ENCODE data around the gene CENPM. TPM values are rescaled to one million over a fixed set of nuclear protein-coding genes. Genes with fewer than 3 reads are reported as not detected.

CENPM gene
- total and polyA plus RNA-seq, 2 donors (not counting 3 experiments of a cell fraction or from before 2014, with no cell fraction given): 34.5 to 37.4 TPM

- BruUV-seq (replicated peaks): no TSS peak
- intact Hi-C loops (cut with micrococcal nuclease): no loop called here
Measured at GRCh38 chr22:41951898-41952474, 5.0 kb upstream of the CENPM start, which contains the start of gene SMIM45. Gene SMIM45, plus strand, starts transcription at chr22:41952150.

GRCh38 chr22:41949297-41949965 is 2.5 kb upstream of the CENPM start:
- Histone ChIP-seq H3K27me3 (ENCODE audit: control insufficient read depth in 2 of 2, insufficient read depth in 2 of 2, low read length in 2 of 2) (no peaks in the 10 kb centered on the region), H3K4me2 (ENCODE audit: insufficient read depth, low read length) (no peak overlapping the region), H3K36me3 (ENCODE audit: control insufficient read depth in 2 of 2, extremely low read depth in 1 of 2, insufficient read depth in 2 of 2, low read length in 2 of 2) (no peaks in the 10 kb centered on the region), H3K4me1 (ENCODE audit: control insufficient read depth, extremely low read depth, insufficient read depth, low read length) (peaks cover 19% of the 10 kb centered on the region), H3K9me3 (replicated peaks; ENCODE audit: control insufficient read depth, insufficient read depth, low read length) (no peaks in the 10 kb centered on the region), H3K27ac (ENCODE audit: insufficient read depth, low read depth, low read length) (no peak overlapping the region), H2AFZ (ENCODE audit: low read depth, low read length) (no peak overlapping the region), H3K9ac (replicated peaks; ENCODE audit: extremely low read depth, insufficient read depth, low read length) (no peak overlapping the region), H4K20me1 (replicated peaks; ENCODE audit: control insufficient read depth, extremely low read depth, insufficient read depth, low read length) (no peaks in the 10 kb centered on the region), H3K9me1 (replicated peaks; ENCODE audit: control insufficient read depth, extremely low read depth, insufficient read depth, low read length) (no peaks in the 10 kb centered on the region), H3K79me2 (ENCODE audit: control insufficient read depth, insufficient read depth, low read length) (peaks cover 5% of the 10 kb centered on the region), H3K4me3 (replicated peaks in 1 of 3; ENCODE audit: insufficient read depth in 1 of 3, low read depth in 1 of 3, low read length in 3 of 3) (no peak overlapping the region)
- dilution Hi-C loops (cut with MboI; ENCODE audit: extremely low pct_ligation_motif_present, low sequenced_read_pairs) (no loop called here), intact Hi-C loops (cut with micrococcal nuclease) (no loop called here)
- FAIRE-seq (no peak), DNase-seq (ENCODE audit: low read depth, low spot score) (no peak)
- TF ChIP-seq GATA2 (IDR thresholded peaks at IDR 0.05; ENCODE audit: insufficient read depth, insufficient read length, low read depth, low read length) (no peak), FOS (IDR thresholded peaks at IDR 0.05; ENCODE audit: borderline replicate concordance, insufficient read depth, low read length) (no peak), MAX (IDR thresholded peaks at IDR 0.05; ENCODE audit: insufficient read depth, insufficient read length) (no peak), MYC (IDR thresholded peaks at IDR 0.05; ENCODE audit: low read depth, low read length) (no peak), POLR2A (IDR thresholded peaks at IDR 0.05; ENCODE audit: low read depth, low read length) (no peak), JUN (IDR thresholded peaks at IDR 0.05; ENCODE audit: borderline replicate concordance, insufficient read depth, insufficient read length, low read depth) (no peak), POLR2AphosphoS5 (IDR thresholded peaks at IDR 0.05; ENCODE audit: insufficient read depth, low read depth, low read length) (no peak), EZH2 (IDR thresholded peaks at IDR 0.05; ENCODE audit: borderline replicate concordance, low read depth, low read length, severe bottlenecking) (no peak), CTCF (IDR thresholded peaks at IDR 0.05; ENCODE audit: extremely low read depth in 1 of 2, insufficient read depth in 1 of 2, low read depth in 1 of 2, low read length in 2 of 2) (no peak)
- ChIA-PET POLR2A (no interaction called here), CTCF (interaction anchor here (0.9 to 2.0 kb wide), 2 partner anchors 9 to 13 kb away, joined by 3 to 7 read pairs; no protein-coding TSS in a partner anchor)
- no TSS peak for BruUV-seq (replicated peaks)

More at GRCh38 chr22:41951898-41952474, 5.0 kb upstream of the CENPM start, which contains the start of gene SMIM45:
- ChIA-PET POLR2A (no interaction called here), CTCF (interaction anchor here (0.8 to 1.0 kb wide), 2 partner anchors 11 to 255 kb away, joined by 3 to 6 read pairs; no protein-coding TSS in a partner anchor)
- no peaks in the 10 kb centered on the region for H3K9me3 ChIP-seq (replicated peaks; ENCODE audit: control insufficient read depth, insufficient read depth, low read length)
- no peaks in the 10 kb centered on the region for H3K4me1 ChIP-seq (ENCODE audit: control insufficient read depth, extremely low read depth, insufficient read depth, low read length)
- no peak within 1 kb of the TSS for H3K27ac ChIP-seq (ENCODE audit: insufficient read depth, low read depth, low read length)
- dilution Hi-C loops (cut with MboI; ENCODE audit: extremely low pct_ligation_motif_present, low sequenced_read_pairs): no loop called here
- no peak for DNase-seq (ENCODE audit: low read depth, low spot score)
- H3K27me3 ChIP-seq (ENCODE audit: control insufficient read depth in 2 of 2, insufficient read depth in 2 of 2, low read length in 2 of 2): no peaks in the 10 kb centered on the region
- FAIRE-seq: no peak
- H3K79me2 ChIP-seq (ENCODE audit: control insufficient read depth, insufficient read depth, low read length): no peaks in the 10 kb centered on the region
- no peaks in the 10 kb centered on the region for H3K36me3 ChIP-seq (ENCODE audit: control insufficient read depth in 2 of 2, extremely low read depth in 1 of 2, insufficient read depth in 2 of 2, low read length in 2 of 2)
- H3K9me1 ChIP-seq (replicated peaks; ENCODE audit: control insufficient read depth, extremely low read depth, insufficient read depth, low read length): no peaks in the 10 kb centered on the region
- no peak within 1 kb of the TSS for H2AFZ ChIP-seq (ENCODE audit: low read depth, low read length)
- no peak within 1 kb of the TSS for H3K4me3 ChIP-seq (replicated peaks in 1 of 3; ENCODE audit: insufficient read depth in 1 of 3, low read depth in 1 of 3, low read length in 3 of 3)
- TF ChIP-seq MYC (IDR thresholded peaks at IDR 0.05; ENCODE audit: low read depth, low read length): no peak
- no peaks in the 10 kb centered on the region for H4K20me1 ChIP-seq (replicated peaks; ENCODE audit: control insufficient read depth, extremely low read depth, insufficient read depth, low read length)
- no peak within 1 kb of the TSS for H3K9ac ChIP-seq (replicated peaks; ENCODE audit: extremely low read depth, insufficient read depth, low read length)
- no peak within 1 kb of the TSS for H3K4me2 ChIP-seq (ENCODE audit: insufficient read depth, low read length)
